ENCODE data around the gene ILKAP.

- no peak for TF ChIP-seq CTCF (IDR thresholded peaks at IDR 0.05; ENCODE audit: low read length)
- no peak for TF ChIP-seq EZH2phosphoT487 (IDR thresholded peaks at IDR 0.05; ENCODE audit: low read length)
Observed at GRCh38 chr2:238174291-238174690, 29.2 kb downstream of the ILKAP start.

Measured in MM.1S (cell line).